Measurements from ENCODE around the gene CRTC1. TPM values are rescaled to one million over a fixed set of nuclear protein-coding genes. Genes with fewer than 3 reads are reported as not detected.

CRTC1 gene
- total and polyA plus RNA-seq, 2 experiments from 2014 or later, result 2.5 to 4.8 TPM

DNA sequence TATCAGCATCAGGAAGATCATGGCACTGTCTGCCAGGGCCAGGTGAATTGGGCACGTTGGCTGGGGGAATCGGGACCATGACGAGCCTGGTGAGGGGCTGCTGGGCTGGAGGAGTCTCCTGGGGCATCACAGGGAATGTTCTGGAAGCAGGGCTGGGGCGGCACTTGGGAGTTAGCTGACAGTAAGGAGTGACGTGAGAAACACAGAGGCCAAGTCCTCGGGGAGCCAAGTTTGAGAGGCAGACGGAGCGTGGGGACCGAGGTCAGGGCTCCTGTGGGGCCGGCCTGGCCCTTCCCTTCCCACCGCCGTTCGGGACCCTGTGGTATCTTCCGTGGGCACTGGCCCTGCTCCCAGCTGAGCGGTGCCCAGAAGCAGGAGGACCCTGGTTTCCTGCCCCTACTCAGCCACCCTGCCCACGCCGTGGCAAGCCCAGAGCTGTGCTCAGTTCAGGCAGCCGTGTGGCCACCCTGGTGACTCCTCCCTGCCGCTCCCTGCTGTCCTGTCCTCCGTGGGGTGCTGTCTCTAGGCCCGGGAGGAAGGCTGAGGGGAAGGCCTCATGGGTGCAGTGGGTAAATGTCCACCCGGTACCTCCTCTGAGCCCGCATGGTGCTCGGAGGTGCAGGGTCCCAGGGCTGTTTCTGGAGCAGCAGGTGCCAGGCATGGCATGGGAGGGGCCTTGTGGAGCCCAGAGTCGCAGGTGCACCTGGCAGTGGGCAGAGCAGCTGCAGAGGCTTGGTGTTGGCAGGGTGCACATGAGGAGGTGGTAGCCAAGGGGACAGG lies 25.2 kb downstream of the CRTC1 start:
- Histone ChIP-seq H3K9me2 (replicated peaks; ENCODE audit: insufficient read depth) (no peaks in the 10 kb centered on the region), H3K27ac (no peak overlapping the region), H2AFZ (no peak overlapping the region), H3K9me3 (ENCODE audit: low read depth) (no peaks in the 10 kb centered on the region), H4K20me1 (ENCODE audit: insufficient read depth, poor library complexity, severe bottlenecking) (peaks cover 28% of the 10 kb centered on the region), H3K27me3 (no peaks in the 10 kb centered on the region), H3K36me3 (replicated peaks; ENCODE audit: insufficient read depth, low read depth) (no peaks in the 10 kb centered on the region), H3K4me2 (no peak overlapping the region), H3K79me2 (peaks cover 68% of the 10 kb centered on the region), H3K4me1 (ENCODE audit: insufficient read depth) (peaks cover 14% of the 10 kb centered on the region), H3K4me3 (no peak overlapping the region)
- WGBS (ENCODE audit: low lambda C conversion rate, missing lambda C conversion rate), result 95% methylated on average over 24 of the region's 25 CpGs
- no peak for TF ChIP-seq EZH2phosphoT487 (IDR thresholded peaks at IDR 0.05; ENCODE audit: low read depth, severe bottlenecking, unreplicated experiment)
- TF ChIP-seq EZH2 (IDR thresholded peaks at IDR 0.05; ENCODE audit: borderline replicate concordance), result no peak
- TF ChIP-seq, protein P1, sequence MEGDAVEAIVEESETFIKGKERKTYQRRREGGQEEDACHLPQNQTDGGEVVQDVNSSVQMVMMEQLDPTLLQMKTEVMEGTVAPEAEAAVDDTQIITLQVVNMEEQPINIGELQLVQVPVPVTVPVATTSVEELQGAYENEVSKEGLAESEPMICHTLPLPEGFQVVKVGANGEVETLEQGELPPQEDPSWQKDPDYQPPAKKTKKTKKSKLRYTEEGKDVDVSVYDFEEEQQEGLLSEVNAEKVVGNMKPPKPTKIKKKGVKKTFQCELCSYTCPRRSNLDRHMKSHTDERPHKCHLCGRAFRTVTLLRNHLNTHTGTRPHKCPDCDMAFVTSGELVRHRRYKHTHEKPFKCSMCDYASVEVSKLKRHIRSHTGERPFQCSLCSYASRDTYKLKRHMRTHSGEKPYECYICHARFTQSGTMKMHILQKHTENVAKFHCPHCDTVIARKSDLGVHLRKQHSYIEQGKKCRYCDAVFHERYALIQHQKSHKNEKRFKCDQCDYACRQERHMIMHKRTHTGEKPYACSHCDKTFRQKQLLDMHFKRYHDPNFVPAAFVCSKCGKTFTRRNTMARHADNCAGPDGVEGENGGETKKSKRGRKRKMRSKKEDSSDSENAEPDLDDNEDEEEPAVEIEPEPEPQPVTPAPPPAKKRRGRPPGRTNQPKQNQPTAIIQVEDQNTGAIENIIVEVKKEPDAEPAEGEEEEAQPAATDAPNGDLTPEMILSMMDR (IDR thresholded peaks at IDR 0.05; ENCODE audit: poor library complexity), result no peak
- DNase-seq (ENCODE audit: low spot score), result no peak

DNA sequence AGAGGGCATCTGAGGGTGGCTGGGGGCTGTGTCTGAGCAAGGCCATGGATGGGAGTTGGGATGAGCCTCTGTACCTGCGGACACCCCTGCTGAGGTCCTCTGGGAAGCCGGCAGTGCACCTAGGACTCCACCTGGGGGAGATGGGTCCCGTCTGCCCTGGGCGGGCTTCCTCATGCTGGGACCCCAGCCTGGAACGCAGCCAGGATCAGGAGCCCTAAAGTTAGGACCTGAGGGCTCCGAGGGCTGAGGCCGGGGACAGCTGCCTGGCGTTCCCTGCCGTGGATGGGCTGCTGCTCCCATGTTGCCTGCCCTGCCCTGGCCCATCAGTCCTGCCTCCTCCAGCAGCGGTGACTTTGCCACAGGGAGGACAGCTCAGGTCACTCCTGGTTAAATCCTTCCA lies 26.1 kb downstream of the CRTC1 start:
- peaks cover 28% of the 10 kb centered on the region for H4K20me1 ChIP-seq (ENCODE audit: insufficient read depth, poor library complexity, severe bottlenecking)
- no peaks in the 10 kb centered on the region for H3K36me3 ChIP-seq (replicated peaks; ENCODE audit: insufficient read depth, low read depth)

GRCh38 chr19:18710186-18710585 lies 26.7 kb downstream of the CRTC1 start:
- peaks cover 26% of the 10 kb centered on the region for H4K20me1 ChIP-seq (ENCODE audit: insufficient read depth, poor library complexity, severe bottlenecking)
- no peak overlapping the region for H3K4me3 ChIP-seq
- H3K27me3 ChIP-seq, result no peaks in the 10 kb centered on the region
- WGBS (ENCODE audit: low lambda C conversion rate, missing lambda C conversion rate), result 83% methylated on average over 11 of the region's 11 CpGs
- no peak overlapping the region for H2AFZ ChIP-seq
- no peaks in the 10 kb centered on the region for H3K36me3 ChIP-seq (replicated peaks; ENCODE audit: insufficient read depth, low read depth)
- H3K4me1 ChIP-seq (ENCODE audit: insufficient read depth), result peaks cover 14% of the 10 kb centered on the region
- peaks cover 62% of the 10 kb centered on the region for H3K79me2 ChIP-seq
- no peaks in the 10 kb centered on the region for H3K9me2 ChIP-seq (replicated peaks; ENCODE audit: insufficient read depth)
- TF ChIP-seq, protein P1 (IDR thresholded peaks at IDR 0.05; ENCODE audit: poor library complexity), result no peak
- no peak for TF ChIP-seq EZH2 (IDR thresholded peaks at IDR 0.05; ENCODE audit: borderline replicate concordance)
- TF ChIP-seq EZH2phosphoT487 (IDR thresholded peaks at IDR 0.05; ENCODE audit: low read depth, severe bottlenecking, unreplicated experiment), result no peak
- no peaks in the 10 kb centered on the region for H3K9me3 ChIP-seq (ENCODE audit: low read depth)
- H3K4me2 ChIP-seq, result no peak overlapping the region
- H3K27ac ChIP-seq, result no peak overlapping the region
- DNase-seq (ENCODE audit: low spot score), result no peak

More for the DNA sequence above, 26.1 kb downstream of the CRTC1 start:
- Histone ChIP-seq H3K9me2 (replicated peaks; ENCODE audit: insufficient read depth) (no peaks in the 10 kb centered on the region), H3K27ac (no peak overlapping the region), H3K4me1 (ENCODE audit: insufficient read depth) (peaks cover 14% of the 10 kb centered on the region), H2AFZ (no peak overlapping the region), H3K4me2 (no peak overlapping the region), H3K79me2 (peaks cover 61% of the 10 kb centered on the region), H3K27me3 (no peaks in the 10 kb centered on the region), H3K4me3 (no peak overlapping the region), H3K9me3 (ENCODE audit: low read depth) (no peaks in the 10 kb centered on the region)
- TF ChIP-seq, protein P1 (IDR thresholded peaks at IDR 0.05; ENCODE audit: poor library complexity), result no peak
- TF ChIP-seq EZH2 (IDR thresholded peaks at IDR 0.05; ENCODE audit: borderline replicate concordance), result no peak
- no peak for TF ChIP-seq EZH2phosphoT487 (IDR thresholded peaks at IDR 0.05; ENCODE audit: low read depth, severe bottlenecking, unreplicated experiment)
- DNase-seq (ENCODE audit: low spot score), result no peak
- 93% methylated on average over 10 of the region's 10 CpGs for WGBS (ENCODE audit: low lambda C conversion rate, missing lambda C conversion rate)
